ENCODE data around the gene FRK. TPM values are rescaled to one million over a fixed set of nuclear protein-coding genes. Genes with fewer than 3 reads are reported as not detected.

Gene FRK
- total RNA-seq, 1 donor from 2014 or later: 2.6 TPM

- no peak for DNase-seq (ENCODE audit: low spot score)
- intact Hi-C loops (cut with DNase I): no loop called here
Observed at GRCh38 chr6:116040993-116041392, 19.7 kb downstream of the FRK start.

- intact Hi-C loops (cut with DNase I): no loop called here
- DNase-seq (ENCODE audit: low spot score): no peak
Observed at GRCh38 chr6:116036885-116037284, 23.8 kb downstream of the FRK start.

- intact Hi-C loops (cut with DNase I): no loop called here
Observed at GRCh38 chr6:116036075-116036773, 24.5 kb downstream of the FRK start.

GRCh38 chr6:116035616-116036015 is 25.1 kb downstream of the FRK start:
- intact Hi-C loops (cut with DNase I): no loop called here
- DNase-seq (ENCODE audit: low spot score): no peak

More at GRCh38 chr6:116036075-116036773, 24.5 kb downstream of the FRK start:
- DNase-seq (ENCODE audit: low spot score): no peak

GRCh38 chr6:116034327-116034726 is 26.4 kb downstream of the FRK start:
- intact Hi-C loops (cut with DNase I): no loop called here
- DNase-seq (ENCODE audit: low spot score): no peak

- no peak for DNase-seq (ENCODE audit: low spot score)
- intact Hi-C loops (cut with DNase I): no loop called here
Observed at GRCh38 chr6:116033687-116034303, 26.9 kb downstream of the FRK start.

- intact Hi-C loops (cut with DNase I): no loop called here
Observed at GRCh38 chr6:116030770-116031169, 29.9 kb downstream of the FRK start.

GRCh38 chr6:116029535-116029934 is 31.2 kb downstream of the FRK start:
- intact Hi-C loops (cut with DNase I): no loop called here
- DNase-seq (ENCODE audit: low spot score): no peak

More at GRCh38 chr6:116030770-116031169, 29.9 kb downstream of the FRK start:
- DNase-seq (ENCODE audit: low spot score): no peak

GRCh38 chr6:116028233-116028632 is 32.5 kb downstream of the FRK start:
- DNase-seq (ENCODE audit: low spot score): no peak
- intact Hi-C loops (cut with DNase I): no loop called here

- DNase-seq (ENCODE audit: low spot score): no peak
- intact Hi-C loops (cut with DNase I): no loop called here
Observed at GRCh38 chr6:116027801-116028200, 32.9 kb downstream of the FRK start.

GRCh38 chr6:116025405-116025804 is 35.3 kb downstream of the FRK start:
- DNase-seq (ENCODE audit: low spot score): no peak
- intact Hi-C loops (cut with DNase I): no loop called here

GRCh38 chr6:116022841-116023445 is 37.7 kb downstream of the FRK start:
- intact Hi-C loops (cut with DNase I): no loop called here
- no peak for DNase-seq (ENCODE audit: low spot score)

- DNase-seq (ENCODE audit: low spot score): no peak
- intact Hi-C loops (cut with DNase I): no loop called here
Observed at GRCh38 chr6:116020738-116021137, 40.0 kb downstream of the FRK start.

- intact Hi-C loops (cut with DNase I): no loop called here
- DNase-seq (ENCODE audit: low spot score): no peak
Observed at GRCh38 chr6:116019428-116019827, 41.3 kb downstream of the FRK start.

- DNase-seq (ENCODE audit: low spot score): no peak
Observed at GRCh38 chr6:116018976-116019375, 41.7 kb downstream of the FRK start.

GRCh38 chr6:116017546-116018295 is 43.0 kb downstream of the FRK start:
- intact Hi-C loops (cut with DNase I): no loop called here
- DNase-seq (ENCODE audit: low spot score): no peak

More at GRCh38 chr6:116018976-116019375, 41.7 kb downstream of the FRK start:
- intact Hi-C loops (cut with DNase I): no loop called here

- no peak for DNase-seq (ENCODE audit: low spot score)
- intact Hi-C loops (cut with DNase I): no loop called here
Observed at GRCh38 chr6:116016846-116017545, 43.7 kb downstream of the FRK start.

GRCh38 chr6:116015983-116016382 is 44.7 kb downstream of the FRK start:
- no peak for DNase-seq (ENCODE audit: low spot score)
- intact Hi-C loops (cut with DNase I): no loop called here

GRCh38 chr6:116015561-116015960 is 45.1 kb downstream of the FRK start:
- intact Hi-C loops (cut with DNase I): no loop called here
- DNase-seq (ENCODE audit: low spot score): no peak

- no peak for DNase-seq (ENCODE audit: low spot score)
- intact Hi-C loops (cut with DNase I): no loop called here
Observed at GRCh38 chr6:116012951-116013350, 47.7 kb downstream of the FRK start.
